Mucosa of gallbladder (tissue), 1 donor: ENCODE results near the gene TEF. TPM values are rescaled to one million over a fixed set of nuclear protein-coding genes. Genes with fewer than 3 reads are reported as not detected.
"Not testable (repeated sequence)": the region's sequence is repeated elsewhere in the genome, so short reads cannot be mapped to it uniquely, and the experiment has no call there.

Source experiments
- DNase-seq: peaks from one replicate; pipeline ENCODE4 v3.0.0-alpha.2; 2020; ENCODE audit warnings: low spot score
- total RNA-seq: library from RNA; stranded (reverse); gene quantifications from one replicate; pipeline ENCODE4 v1.2.1, GENCODE V29; 2021
- donor health status: DM: no; HTN: no; CAD: no.

Gene TEF
- total RNA-seq, 1 donor from 2014 or later = 28.4 TPM

GRCh38 chr22:41382098-41382578 is 396 bp downstream of the TEF start:
- DNase-seq = peak; percentile 49

GRCh38 chr22:41382610-41383009 is 868 bp downstream of the TEF start:
- no peak for DNase-seq

GRCh38 chr22:41383085-41383484 is 1.3 kb downstream of the TEF start:
- DNase-seq = no peak

- no peak for DNase-seq
Measured at GRCh38 chr22:41384128-41384527, 2.4 kb downstream of the TEF start.

- DNase-seq = no peak
Measured at GRCh38 chr22:41387341-41387740, 5.6 kb downstream of the TEF start.

- no peak for DNase-seq
Measured at GRCh38 chr22:41394012-41394356, 12.2 kb downstream of the TEF start.

GRCh38 chr22:41395531-41396240 is 13.9 kb downstream of the TEF start:
- no peak for DNase-seq

GRCh38 chr22:41397143-41397811 is 15.5 kb downstream of the TEF start:
- peak; percentile 60 for DNase-seq

GRCh38 chr22:41398921-41399320 is 17.2 kb downstream of the TEF start:
- DNase-seq = no peak

GRCh38 chr22:41401781-41402648 is 20.3 kb downstream of the TEF start:
- DNase-seq = peak; percentile 90

GRCh38 chr22:41402851-41403250 is 21.1 kb downstream of the TEF start:
- not testable (repeated sequence) for DNase-seq

GRCh38 chr22:41403532-41404318 is 22.0 kb downstream of the TEF start:
- DNase-seq = peak; percentile 93

GRCh38 chr22:41405588-41405987 is 23.8 kb downstream of the TEF start:
- no peak for DNase-seq

GRCh38 chr22:41406410-41406809 is 24.7 kb downstream of the TEF start:
- DNase-seq = no peak

- DNase-seq = no peak
Measured at GRCh38 chr22:41407433-41407832, 25.7 kb downstream of the TEF start.

GRCh38 chr22:41408665-41409064 is 26.9 kb downstream of the TEF start:
- DNase-seq = no peak

GRCh38 chr22:41410311-41410751 is 28.6 kb downstream of the TEF start:
- DNase-seq = no peak

- no peak for DNase-seq
Measured at GRCh38 chr22:41411021-41411851, 29.5 kb downstream of the TEF start.

GRCh38 chr22:41415554-41415953 is 33.8 kb downstream of the TEF start:
- DNase-seq = no peak

GRCh38 chr22:41417622-41418390 is 36.1 kb downstream of the TEF start:
- peak; percentile 93 for DNase-seq
